Globus pallidus (tissue), 1 donor: ENCODE results near the gene TRAM2.

Source experiments
- DNase-seq: peaks from one replicate; pipeline ENCODE4 v3.0.0-alpha.2; 2015; ENCODE audit warnings: low spot score

The TRAM2 gene

GRCh38 chr6:52508261-52508739 is 68.6 kb downstream of the TRAM2 start:
- no peak for DNase-seq

GRCh38 chr6:52507557-52508260 is 69.2 kb downstream of the TRAM2 start:
- no peak for DNase-seq

GRCh38 chr6:52506476-52506875 is 70.4 kb downstream of the TRAM2 start:
- DNase-seq: no peak

- DNase-seq: no peak
Observed at GRCh38 chr6:52505726-52506409, 71.0 kb downstream of the TRAM2 start.

- DNase-seq: no peak
Observed at GRCh38 chr6:52504782-52505136, 72.1 kb downstream of the TRAM2 start.

GRCh38 chr6:52503851-52504781 is 72.7 kb downstream of the TRAM2 start:
- DNase-seq: no peak

GRCh38 chr6:52503323-52503747 is 73.5 kb downstream of the TRAM2 start:
- no peak for DNase-seq

- no peak for DNase-seq
Observed at GRCh38 chr6:52502306-52503029, 74.4 kb downstream of the TRAM2 start.

GRCh38 chr6:52500238-52501129 is 76.4 kb downstream of the TRAM2 start:
- DNase-seq: no peak

GRCh38 chr6:52499681-52500236 is 77.1 kb downstream of the TRAM2 start:
- no peak for DNase-seq

GRCh38 chr6:52499026-52499425 is 77.8 kb downstream of the TRAM2 start:
- no peak for DNase-seq

GRCh38 chr6:52498538-52499017 is 78.3 kb downstream of the TRAM2 start:
- no peak for DNase-seq

- DNase-seq: no peak
Observed at GRCh38 chr6:52497652-52498408, 79.0 kb downstream of the TRAM2 start.

- no peak for DNase-seq
Observed at GRCh38 chr6:52496631-52497030, 80.2 kb downstream of the TRAM2 start.

- DNase-seq: no peak
Observed at GRCh38 chr6:52495922-52496321, 80.9 kb downstream of the TRAM2 start.

- no peak for DNase-seq
Observed at GRCh38 chr6:52494298-52495072, 82.4 kb downstream of the TRAM2 start.

GRCh38 chr6:52493669-52494068 is 83.2 kb downstream of the TRAM2 start:
- no peak for DNase-seq

- no peak for DNase-seq
Observed at GRCh38 chr6:52491203-52492069, 85.4 kb downstream of the TRAM2 start.
